Esophagus muscularis mucosa (tissue), 4 donors: ENCODE data around the gene DCLRE1B. TPM values are rescaled to one million over a fixed set of nuclear protein-coding genes. Genes with fewer than 3 reads are reported as not detected.

ENCODE experiments used
- DNase-seq: peaks from one replicate; pipeline ENCODE4 v3.0.0-alpha.2; 2017; ENCODE audit errors: extremely low spot score
- H3K27ac ChIP-seq, 4 donors: fragments of 200-600 bp; sonication (generic); replicated peaks in 1 of 4; 1 replicate in 3 of 4; 2 replicates in 1 of 4; pipeline ENCODE4 v1.5.1; 2016 to 2019; ENCODE audit warnings: mild to moderate bottlenecking in 1 of 4
- H3K27me3 ChIP-seq, 4 donors: fragments of 200-600 bp; sonication (generic); one replicate each; pipeline versions ENCODE4 v1.5.1 to v1.6.0; 2016 to 2019
- H3K36me3 ChIP-seq, 4 donors: fragments of 200-600 bp; sonication (generic); one replicate each; pipeline ENCODE4 v1.5.1; 2016 to 2019
- H3K4me1 ChIP-seq, 4 donors: fragments of 200-600 bp; sonication (generic); one replicate each; pipeline ENCODE4 v1.5.1; 2016 to 2019
- H3K4me3 ChIP-seq, 4 donors: fragments of 200-600 bp; sonication (generic); 1 replicate in 2 of 4; 2 replicates in 2 of 4; pipeline ENCODE4 v1.5.1; 2016 to 2019; ENCODE audit warnings: mild to moderate bottlenecking in 4 of 4, moderate library complexity in 1 of 4
- H3K9me3 ChIP-seq, 4 donors: fragments of 200-600 bp; sonication (generic); 1 replicate in 3 of 4; 2 replicates in 1 of 4; pipeline ENCODE4 v1.5.1; 2016 to 2019
- CTCF ChIP-seq, 3 experiments: fragments of 200-600 bp in 2 of 3; fragments of 450-650 bp in 1 of 3; sonication (generic) in 2 of 3; IDR thresholded peaks; one replicate each; pipeline ENCODE4 v1.5.1; 2017 to 2019; ENCODE audit warnings: antibody characterized with exemption in 3 of 3, mild to moderate bottlenecking in 2 of 3, moderate library complexity in 1 of 3
- EP300 ChIP-seq: sonication (generic); formaldehyde crosslinking; IDR thresholded peaks from one replicate; pipeline ENCODE4 v1.6.1; 2017; ENCODE audit warnings: antibody characterized with exemption
- POLR2A ChIP-seq: fragments of 450-650 bp; IDR thresholded peaks from one replicate; pipeline ENCODE4 v1.6.1; 2017; ENCODE audit warnings: antibody characterized with exemption, moderate library complexity, mild to moderate bottlenecking, low read depth
- POLR2AphosphoS5 ChIP-seq, 2 donors: sonication (generic); formaldehyde crosslinking; IDR thresholded peaks; one replicate each; pipeline ENCODE4 v1.6.1; 2017; ENCODE audit warnings: antibody characterized with exemption in 2 of 2
- WGBS: methylation state at CpG from one replicate; pipeline ENCODE4 v1.1.5; 2018; 5-methylcytosine and 5-hydroxymethylcytosine counted together
- intact Hi-C: fragments of 100-400 bp; cut with DNase I; formaldehyde crosslinking; loops from one replicate; pipeline ENCODE4 v1.15.1; 2023
- total RNA-seq, 4 donors: library from RNA; depleted of rRNA; stranded (reverse); fragments of >200 nt; gene quantifications; one replicate each; pipeline versions ENCODE4 v1.1.0 to v1.2.1, GENCODE V29; 2016

DCLRE1B gene
- total RNA-seq, 4 donors from 2014 or later, result 4.2 to 8.8 (median 5.5) TPM

- Histone ChIP-seq H3K36me3 (no peaks in the 10 kb centered on the region), H3K4me3 (no peak overlapping the region), H3K27ac (no peak overlapping the region), H3K9me3 (no peaks in the 10 kb centered on the region), H3K4me1 (peaks cover 44 to 76% (median 68%) of the 10 kb centered on the region in 4 donors), H3K27me3 (no peaks in the 10 kb centered on the region)
- no peak for DNase-seq
- TF ChIP-seq CTCF (IDR thresholded peaks at IDR 0.05) (no peak), POLR2A (no peak), POLR2AphosphoS5 (IDR thresholded peaks at IDR 0.05) (no peak), EP300 (no peak)
- intact Hi-C loops, result no loop called here
Observed at GRCh38 chr1:113934006-113934405, 28.9 kb downstream of the DCLRE1B start.

DNA sequence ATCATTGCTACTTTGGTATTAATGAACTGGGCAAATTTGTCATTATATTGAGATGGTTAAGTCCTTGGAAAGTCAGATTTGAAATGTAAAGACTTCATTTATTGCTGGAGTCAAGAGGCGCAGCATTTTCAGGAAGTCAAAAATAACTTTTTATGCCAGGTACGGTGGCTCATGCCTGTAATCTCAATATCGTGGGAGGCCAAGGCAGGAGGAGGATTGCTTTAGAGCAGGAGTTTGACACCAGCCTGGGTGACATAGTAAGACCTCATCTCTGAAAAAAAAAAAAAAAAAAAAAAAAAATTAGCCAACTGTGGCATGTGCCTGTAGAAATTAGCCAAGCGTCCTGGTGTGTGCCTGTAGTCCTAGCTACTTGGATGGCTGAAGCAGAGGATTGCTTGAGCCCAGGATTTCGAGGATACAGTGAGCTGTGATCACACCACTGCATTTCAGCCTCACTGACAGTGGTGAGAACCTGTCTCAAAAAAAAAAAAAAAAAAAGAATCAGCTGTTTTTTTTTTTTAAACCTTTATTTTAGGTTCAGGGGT lies 29.5 kb downstream of the DCLRE1B start:
- no peaks in the 10 kb centered on the region for H3K36me3 ChIP-seq
- WGBS, result 73% methylated on average over 5 of the region's 5 CpGs
- H3K27ac ChIP-seq, result no peak overlapping the region
- no peaks in the 10 kb centered on the region for H3K27me3 ChIP-seq
- intact Hi-C loops, result no loop called here
- peaks cover 49 to 82% (median 74%) of the 10 kb centered on the region in 4 donors for H3K4me1 ChIP-seq
- no peak overlapping the region for H3K4me3 ChIP-seq
- H3K9me3 ChIP-seq, result no peaks in the 10 kb centered on the region
- DNase-seq, result no peak
- TF ChIP-seq POLR2AphosphoS5 (IDR thresholded peaks at IDR 0.05) (no peak), CTCF (IDR thresholded peaks at IDR 0.05) (no peak), POLR2A (no peak), EP300 (no peak)

DNA sequence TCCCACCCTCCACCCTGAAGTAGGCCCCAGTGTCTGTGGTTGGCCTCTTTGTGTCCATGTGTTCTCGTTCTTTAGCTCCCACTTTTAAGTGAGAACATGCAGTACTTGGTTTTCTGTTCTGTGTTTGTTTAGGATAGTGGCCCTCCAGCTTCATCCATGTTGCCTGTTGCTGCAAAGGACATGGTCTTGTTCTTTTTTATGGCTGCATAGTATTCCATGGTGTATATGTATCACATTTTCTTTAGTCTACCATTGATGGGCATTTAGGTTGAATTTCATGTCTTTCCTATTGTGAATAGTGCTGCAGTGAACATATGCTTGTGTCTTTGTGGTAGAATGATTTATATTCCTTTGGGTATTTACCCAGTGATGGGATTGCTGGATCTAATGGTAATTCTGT lies 30.1 kb downstream of the DCLRE1B start:
- no peaks in the 10 kb centered on the region for H3K27me3 ChIP-seq
- H3K4me1 ChIP-seq, result peaks cover 49 to 88% (median 80%) of the 10 kb centered on the region in 4 donors
- 100% methylated on average over 1 of the region's 1 CpG for WGBS
- H3K36me3 ChIP-seq, result no peaks in the 10 kb centered on the region
- H3K27ac ChIP-seq, result no peak overlapping the region
- H3K4me3 ChIP-seq, result no peak overlapping the region
- DNase-seq, result no peak
- H3K9me3 ChIP-seq, result no peaks in the 10 kb centered on the region
- no peak for TF ChIP-seq CTCF (IDR thresholded peaks at IDR 0.05)
- no peak for TF ChIP-seq EP300
- TF ChIP-seq POLR2A, result no peak
- TF ChIP-seq POLR2AphosphoS5 (IDR thresholded peaks at IDR 0.05), result no peak
- intact Hi-C loops, result no loop called here

- no peak for TF ChIP-seq POLR2AphosphoS5 (IDR thresholded peaks at IDR 0.05)
- no peak for TF ChIP-seq CTCF (IDR thresholded peaks at IDR 0.05)
- no peak for TF ChIP-seq POLR2A
- no peak for TF ChIP-seq EP300
- DNase-seq, result no peak
Observed at GRCh38 chr1:113935970-113936369, 30.8 kb downstream of the DCLRE1B start.

DNA sequence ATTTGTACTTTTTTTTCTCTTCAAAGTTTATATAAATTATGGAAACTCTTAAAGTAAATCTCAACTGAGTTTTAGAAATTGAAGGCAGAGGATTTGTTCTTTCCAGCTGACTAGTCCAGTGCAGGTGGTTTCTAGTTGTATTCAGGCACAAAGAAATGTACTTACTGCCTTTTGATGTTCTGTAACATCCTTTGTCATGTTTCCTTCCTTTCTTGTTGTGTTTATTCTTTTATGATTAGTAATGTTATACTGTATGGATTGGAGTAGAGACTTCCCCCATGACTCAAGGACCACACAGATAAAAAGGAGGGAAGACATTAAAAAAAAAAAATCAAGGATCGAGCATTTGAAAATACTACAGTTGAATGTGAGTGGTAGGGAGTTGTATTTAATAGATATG lies 32.0 kb downstream of the DCLRE1B start:
- H3K4me1 ChIP-seq, result peaks cover 39 to 78% (median 68%) of the 10 kb centered on the region in 4 donors
- intact Hi-C loops, result no loop called here
- no peaks in the 10 kb centered on the region for H3K9me3 ChIP-seq
- H3K4me3 ChIP-seq, result no peak overlapping the region
- H3K27me3 ChIP-seq, result no peaks in the 10 kb centered on the region
- no peak overlapping the region for H3K27ac ChIP-seq
- peaks cover 9 to 19% (median 18%) of the 10 kb centered on the region in 4 donors for H3K36me3 ChIP-seq
- 58% methylated on average over 1 of the region's 1 CpG for WGBS
- TF ChIP-seq CTCF (IDR thresholded peaks at IDR 0.05) (no peak), POLR2A (no peak), EP300 (no peak), POLR2AphosphoS5 (IDR thresholded peaks at IDR 0.05) (no peak)
- no peak for DNase-seq

More at GRCh38 chr1:113935970-113936369, 30.8 kb downstream of the DCLRE1B start:
- 88% methylated on average over 1 of the region's 1 CpG for WGBS
- Histone ChIP-seq H3K27me3 (no peaks in the 10 kb centered on the region), H3K4me1 (peaks cover 49 to 86% (median 79%) of the 10 kb centered on the region in 4 donors), H3K36me3 (peaks cover 4 to 8% (median 7%) of the 10 kb centered on the region in 4 donors), H3K9me3 (no peaks in the 10 kb centered on the region), H3K27ac (no peak overlapping the region), H3K4me3 (no peak overlapping the region)
- intact Hi-C loops, result no loop called here
